Omental fat pad (tissue), 4 donors: Measurements from ENCODE around the gene RNU5B-1. TPM values are rescaled to one million over a fixed set of nuclear protein-coding genes. Genes with fewer than 3 reads are reported as not detected.

ENCODE experiments used
- ATAC-seq: fragments of 150-250 bp; one replicate; pipeline ENCODE4 v1.9.1; 2016; ENCODE audit warnings: mild to moderate bottlenecking, moderate library complexity; ENCODE audit not compliant: low FRiP score
- DNase-seq: peaks from one replicate; pipeline ENCODE4 v3.0.0-alpha.2; 2019; ENCODE audit warnings: low spot score
- CTCF ChIP-seq, 3 donors: fragments of 450-650 bp; IDR thresholded peaks; one replicate each; pipeline ENCODE4 v1.5.1; 2016 to 2017; ENCODE audit warnings: antibody characterized with exemption in 3 of 3, mild to moderate bottlenecking in 3 of 3, moderate library complexity in 2 of 3
- total RNA-seq, 4 donors: library from RNA; depleted of rRNA; stranded (reverse); fragments of >200 nt; gene quantifications; one replicate each; pipeline ENCODE4 v1.1.0, GENCODE V29; 2016

The RNU5B-1 gene
- not detected for total RNA-seq

- no peak for DNase-seq
- ATAC-seq: peak; percentile 91
- TF ChIP-seq CTCF (IDR thresholded peaks at IDR 0.05): peak in 2 of 3 donors; percentile 66 to 86
Measured at GRCh38 chr15:65304381-65305149, at the start of gene RNU5B-1. TSS of gene RNU5B-1 (plus strand) at chr15:65304677.

GRCh38 chr15:65254758-65255157 lies 49.7 kb upstream of the RNU5B-1 start:
- ATAC-seq (no peak), DNase-seq (no peak)
- TF ChIP-seq CTCF (IDR thresholded peaks at IDR 0.05): no peak

- TF ChIP-seq CTCF (IDR thresholded peaks at IDR 0.05): no peak
- DNase-seq: no peak
- no peak for ATAC-seq
Measured at GRCh38 chr15:65255486-65256140, 48.9 kb upstream of the RNU5B-1 start.

GRCh38 chr15:65258375-65259262 lies 45.9 kb upstream of the RNU5B-1 start:
- TF ChIP-seq CTCF (IDR thresholded peaks at IDR 0.05): no peak
- DNase-seq (no peak), ATAC-seq (peak; percentile 69)

GRCh38 chr15:65259367-65259797 lies 45.1 kb upstream of the RNU5B-1 start:
- DNase-seq: no peak
- no peak for TF ChIP-seq CTCF (IDR thresholded peaks at IDR 0.05)
- ATAC-seq: peak; percentile 82

GRCh38 chr15:65260968-65261367 lies 43.5 kb upstream of the RNU5B-1 start:
- no peak for DNase-seq
- TF ChIP-seq CTCF (IDR thresholded peaks at IDR 0.05): no peak
- no peak for ATAC-seq
